Panc1 (cell line): ENCODE measurements around the gene OVAAL. TPM values are rescaled to one million over a fixed set of nuclear protein-coding genes. Genes with fewer than 3 reads are reported as not detected.

Source experiments
- ATAC-seq: fragments of 200-7000 bp; cut with Tn5 transposase; 2 replicates; pipeline ENCODE4 v1.9.1; 2020; ENCODE audit warnings: mild to moderate bottlenecking, moderate library complexity
- BruUV-seq: library from RNA; stranded (reverse); fragments of 400-500 nt; replicated peaks from 2 replicates; lab custom pipeline; 2021; lab: Mats Ljungman, UMichigan
- CTCF ChIA-PET: fragments of 300-600 bp; sonication (Branson Sonifier 250); formaldehyde crosslinking; loops from one replicate; lab custom pipeline; 2022; ENCODE audit warnings: antibody characterized with exemption; lab: Charles Lee
- POLR2A ChIA-PET: fragments of 300-600 bp; sonication (Branson Sonifier 250); formaldehyde crosslinking; loops from one replicate; lab custom pipeline; 2022; ENCODE audit warnings: antibody characterized with exemption; lab: Charles Lee
- DNase-seq: peaks from one replicate; pipeline ENCODE4 v3.0.0-alpha.2; 2010; ENCODE audit warnings: low read depth, low spot score
- H3K27ac ChIP-seq: 2 replicates; pipeline ENCODE4 v1.5.1; 2011; ENCODE audit warnings: mild to moderate bottlenecking, low read length, inconsistent platforms
- H3K27me3 ChIP-seq: fragments of 200-500 bp; sonication (Bioruptor generic); 2 replicates; pipeline ENCODE4 v1.6.0; 2014; ENCODE audit warnings: low read length, inconsistent platforms; ENCODE audit not compliant: control insufficient read depth, insufficient read depth
- H3K36me3 ChIP-seq: fragments of 200-500 bp; sonication (Bioruptor generic); 2 replicates; pipeline ENCODE4 v1.5.1; 2014; ENCODE audit warnings: inconsistent platforms, mild to moderate bottlenecking, low read length, moderate library complexity; ENCODE audit not compliant: control insufficient read depth, insufficient read depth
- H3K4me1 ChIP-seq: 2 replicates; pipeline ENCODE4 v1.5.1; 2011; ENCODE audit warnings: inconsistent platforms, mild to moderate bottlenecking, low read length, moderate library complexity; ENCODE audit not compliant: control insufficient read depth, insufficient read depth
- H3K4me3 ChIP-seq, 2 experiments: 2 replicates each; pipeline ENCODE4 v1.5.1; 2011 to 2012; ENCODE audit warnings: low read depth in 2 of 2, low read length in 2 of 2, mild to moderate bottlenecking in 2 of 2, inconsistent platforms in 1 of 2, moderate library complexity in 1 of 2
- H3K9me3 ChIP-seq: fragments of 200-500 bp; sonication (Bioruptor generic); 2 replicates; pipeline ENCODE4 v1.5.1; 2014; ENCODE audit warnings: low read depth, mild to moderate bottlenecking, inconsistent platforms, low read length, moderate library complexity; ENCODE audit not compliant: control insufficient read depth, insufficient read depth
- CTCF ChIP-seq: fragments of 450-650 bp; IDR thresholded peaks from 2 replicates; pipeline ENCODE4 v1.5.1; 2017; ENCODE audit warnings: mild to moderate bottlenecking
- POLR2AphosphoS5 ChIP-seq: IDR thresholded peaks from 2 replicates; pipeline ENCODE4 v1.6.1; 2012; ENCODE audit warnings: mild to moderate bottlenecking, low read depth, low read length, moderate library complexity
- SIN3A ChIP-seq: IDR thresholded peaks from 2 replicates; pipeline ENCODE4 v1.6.1; 2012; ENCODE audit warnings: low read depth, mild to moderate bottlenecking, low read length, moderate library complexity, borderline replicate concordance; ENCODE audit not compliant: insufficient read depth
- TCF7L2 ChIP-seq: IDR thresholded peaks from 2 replicates; pipeline ENCODE4 v1.6.1; 2011; ENCODE audit warnings: mild to moderate bottlenecking, low read depth, low read length, inconsistent platforms
- in situ Hi-C: cut with HindIII; loops from 2 replicates; pipeline ENCODE4 v1.10.0; 2016; ENCODE audit warnings: low sequenced_read_pairs, low pct_unique_long_range_greater_than_20kb
- intact Hi-C: fragments of 100-400 bp; cut with micrococcal nuclease; formaldehyde crosslinking; loops from one replicate; pipeline ENCODE4 v1.10.0; 2022; ENCODE audit not compliant: unreplicated experiment
- total RNA-seq: library from RNA; stranded (reverse); gene quantifications from one replicate; pipeline ENCODE4 v1.2.1, GENCODE V29; 2021; ENCODE audit not compliant: unreplicated experiment
- TF ChIP-seq, protein P1 (sequence below), 2 experiments: IDR thresholded peaks; 2 replicates each; pipeline ENCODE4 v1.6.1; 2011 to 2012; ENCODE audit warnings: low read depth in 2 of 2, control low read depth in 1 of 2, low read length in 1 of 2, mild to moderate bottlenecking in 1 of 2, moderate library complexity in 1 of 2; ENCODE audit not compliant: insufficient read depth in 1 of 2

Gene OVAAL
- total RNA-seq, 1 experiment from 2014 or later, result not detected

DNA sequence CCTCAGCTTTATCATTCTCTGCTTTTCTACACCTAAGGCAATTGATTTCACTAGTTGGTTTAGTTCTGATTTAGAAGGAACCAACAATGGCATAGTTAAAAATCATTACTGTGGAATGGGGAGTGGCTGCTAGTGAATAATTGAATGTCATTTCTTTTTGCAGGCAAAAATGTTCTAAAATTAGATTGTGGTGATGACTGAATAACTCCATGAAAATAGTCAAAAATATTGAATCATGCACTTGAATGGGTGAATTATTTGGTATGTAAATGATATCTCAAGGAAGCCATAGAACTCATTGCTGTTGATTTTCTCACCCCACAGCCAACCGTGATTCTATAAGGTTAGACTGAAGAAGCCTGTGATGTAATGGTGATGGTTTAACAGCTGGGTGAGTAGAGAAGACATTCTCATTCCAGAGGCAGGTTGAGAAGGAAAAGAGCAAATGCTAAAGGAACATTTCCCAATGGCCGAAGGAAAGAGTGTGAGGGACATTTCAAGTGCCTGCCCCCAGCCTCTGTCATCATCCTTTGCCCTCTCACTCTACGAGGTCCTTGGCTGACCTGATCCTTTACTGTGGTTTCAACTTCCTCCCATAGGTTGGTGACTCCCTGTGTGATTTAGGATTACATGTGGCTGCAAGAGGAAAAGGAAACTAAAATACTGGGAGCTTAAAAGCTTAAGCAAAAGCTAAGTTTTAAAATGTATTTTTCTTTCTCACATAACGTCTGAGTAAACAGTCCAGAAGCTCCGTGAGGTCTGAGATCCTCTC lies 12.5 kb downstream of the OVAAL start:
- Histone ChIP-seq H3K4me3 (no peak overlapping the region), H3K27ac (no peak overlapping the region), H3K27me3 (no peaks in the 10 kb centered on the region; the same call in 1 of the 2 replicates), H3K36me3 (no peaks in the 10 kb centered on the region), H3K9me3 (no peaks in the 10 kb centered on the region), H3K4me1 (no peaks in the 10 kb centered on the region)
- no peak for ATAC-seq
- in situ Hi-C loops (no loop called here), intact Hi-C loops (no loop called here)
- ChIA-PET CTCF (no interaction called here), POLR2A (no interaction called here)
- BruUV-seq, result no TSS peak
- TF ChIP-seq POLR2AphosphoS5 (no peak), SIN3A (no peak), TCF7L2 (no peak), CTCF (no peak)
- TF ChIP-seq, protein P1, sequence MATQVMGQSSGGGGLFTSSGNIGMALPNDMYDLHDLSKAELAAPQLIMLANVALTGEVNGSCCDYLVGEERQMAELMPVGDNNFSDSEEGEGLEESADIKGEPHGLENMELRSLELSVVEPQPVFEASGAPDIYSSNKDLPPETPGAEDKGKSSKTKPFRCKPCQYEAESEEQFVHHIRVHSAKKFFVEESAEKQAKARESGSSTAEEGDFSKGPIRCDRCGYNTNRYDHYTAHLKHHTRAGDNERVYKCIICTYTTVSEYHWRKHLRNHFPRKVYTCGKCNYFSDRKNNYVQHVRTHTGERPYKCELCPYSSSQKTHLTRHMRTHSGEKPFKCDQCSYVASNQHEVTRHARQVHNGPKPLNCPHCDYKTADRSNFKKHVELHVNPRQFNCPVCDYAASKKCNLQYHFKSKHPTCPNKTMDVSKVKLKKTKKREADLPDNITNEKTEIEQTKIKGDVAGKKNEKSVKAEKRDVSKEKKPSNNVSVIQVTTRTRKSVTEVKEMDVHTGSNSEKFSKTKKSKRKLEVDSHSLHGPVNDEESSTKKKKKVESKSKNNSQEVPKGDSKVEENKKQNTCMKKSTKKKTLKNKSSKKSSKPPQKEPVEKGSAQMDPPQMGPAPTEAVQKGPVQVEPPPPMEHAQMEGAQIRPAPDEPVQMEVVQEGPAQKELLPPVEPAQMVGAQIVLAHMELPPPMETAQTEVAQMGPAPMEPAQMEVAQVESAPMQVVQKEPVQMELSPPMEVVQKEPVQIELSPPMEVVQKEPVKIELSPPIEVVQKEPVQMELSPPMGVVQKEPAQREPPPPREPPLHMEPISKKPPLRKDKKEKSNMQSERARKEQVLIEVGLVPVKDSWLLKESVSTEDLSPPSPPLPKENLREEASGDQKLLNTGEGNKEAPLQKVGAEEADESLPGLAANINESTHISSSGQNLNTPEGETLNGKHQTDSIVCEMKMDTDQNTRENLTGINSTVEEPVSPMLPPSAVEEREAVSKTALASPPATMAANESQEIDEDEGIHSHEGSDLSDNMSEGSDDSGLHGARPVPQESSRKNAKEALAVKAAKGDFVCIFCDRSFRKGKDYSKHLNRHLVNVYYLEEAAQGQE (IDR thresholded peaks at IDR 0.05; ENCODE audit: insufficient read depth in 1 of 2, low read depth in 2 of 2, low read length in 1 of 2), result no peak
- no peak for DNase-seq

DNA sequence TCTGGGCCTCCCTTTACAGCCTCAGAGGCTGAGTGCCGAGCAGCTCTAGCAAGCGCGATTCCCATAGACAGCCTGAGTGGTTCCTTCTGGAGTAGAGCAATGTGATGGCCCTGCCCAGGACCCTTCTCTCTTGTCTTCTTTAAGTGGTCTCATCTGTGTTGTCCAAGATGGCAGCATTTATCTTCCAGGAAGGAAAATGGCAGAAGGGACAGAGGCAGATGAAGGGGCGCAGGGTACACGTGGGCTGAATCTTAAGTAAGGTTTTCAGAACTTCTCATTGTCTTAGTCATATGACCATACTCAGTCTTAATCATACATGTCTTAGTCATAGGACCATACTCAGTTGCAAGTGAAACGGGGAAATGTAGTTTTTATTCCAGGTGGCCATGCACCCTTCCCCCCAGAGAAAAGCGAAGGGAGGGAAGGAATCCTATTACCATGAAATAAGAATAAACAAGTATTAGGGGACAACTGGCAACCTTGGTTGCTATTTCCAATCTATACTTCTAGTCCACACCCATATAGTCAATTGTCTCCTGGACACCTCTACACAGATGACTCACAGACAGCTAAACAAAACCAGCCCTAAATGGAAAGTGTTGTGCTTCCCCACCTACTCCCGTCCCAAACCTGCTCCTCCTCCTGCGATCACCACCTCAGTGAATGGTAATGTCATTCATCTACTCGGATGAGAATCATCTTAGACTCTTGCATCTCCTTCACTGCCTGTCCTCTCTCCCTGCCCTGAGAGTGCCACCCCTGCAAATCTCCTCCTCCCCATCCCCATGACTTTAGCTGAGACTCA lies 13.3 kb downstream of the OVAAL start:
- ATAC-seq (no peak), DNase-seq (no peak)
- ChIA-PET CTCF (no interaction called here), POLR2A (no interaction called here)
- H3K27me3 ChIP-seq, result no peaks in the 10 kb centered on the region; the same call in 1 of the 2 replicates
- no TSS peak for BruUV-seq
- no peaks in the 10 kb centered on the region for H3K36me3 ChIP-seq
- H3K27ac ChIP-seq, result no peak overlapping the region
- no peaks in the 10 kb centered on the region for H3K9me3 ChIP-seq
- H3K4me1 ChIP-seq, result no peaks in the 10 kb centered on the region
- TF ChIP-seq CTCF (no peak), TCF7L2 (no peak), SIN3A (no peak), POLR2AphosphoS5 (no peak)
- TF ChIP-seq, protein P1 (IDR thresholded peaks at IDR 0.05; ENCODE audit: insufficient read depth in 1 of 2, low read depth in 2 of 2, low read length in 1 of 2), result no peak
- no peak overlapping the region for H3K4me3 ChIP-seq
- intact Hi-C loops, result no loop called here
- in situ Hi-C loops, result no loop called here
